Measurements from ENCODE around the gene SDHAF1. TPM values are rescaled to one million over a fixed set of nuclear protein-coding genes. Genes with fewer than 3 reads are reported as not detected.

SDHAF1 gene
- total RNA-seq, 1 experiment from 2014 or later, result 21.0 TPM

- no peaks in the 10 kb centered on the region for H3K79me2 ChIP-seq (ENCODE audit: insufficient read depth, low read length)
- BruUV-seq (replicated peaks), result no TSS peak
- H3K4me3 ChIP-seq (replicated peaks in 1 of 2; ENCODE audit: low read depth in 1 of 2, low read length in 2 of 2), result no peak overlapping the region
- ChIA-PET CTCF (no interaction called here), RAD21 (ENCODE audit: low non-redundant PET in 1 of 2, low total read pairs in 2 of 2, uncharacterized antibody in 2 of 2, unreplicated experiment in 2 of 2) (no interaction called here), POLR2A (no interaction called here)
- no peaks in the 10 kb centered on the region for H3K9me3 ChIP-seq (ENCODE audit: control insufficient read depth in 1 of 2, insufficient read depth in 1 of 2, low read depth in 1 of 2, low read length in 2 of 2)
- H4K20me1 ChIP-seq (ENCODE audit: insufficient read depth), result no peaks in the 10 kb centered on the region
- ATAC-seq (no peak), DNase-seq (ENCODE audit: low read depth, low spot score) (no peak)
- H3K4me2 ChIP-seq (ENCODE audit: low read length), result no peak overlapping the region
- intact Hi-C loops (cut with micrococcal nuclease), result no loop called here
- no peaks in the 10 kb centered on the region for H3K27me3 ChIP-seq (ENCODE audit: insufficient read depth, low read length)
- no peak for TF ChIP-seq JUND (IDR thresholded peaks at IDR 0.05)
- H3K36me3 ChIP-seq (ENCODE audit: control insufficient read depth in 1 of 2, insufficient read depth in 2 of 2, low read length in 2 of 2), result no peaks in the 10 kb centered on the region
- H3K4me1 ChIP-seq (ENCODE audit: control insufficient read depth in 1 of 2, insufficient read depth in 2 of 2, low read length in 2 of 2), result peaks cover 9 to 11% of the 10 kb centered on the region in 2 experiments; a peak in 3 of 4 replicates
- H2AFZ ChIP-seq (ENCODE audit: low read depth, low read length, poor library complexity, severe bottlenecking), result no peak overlapping the region
- no peak overlapping the region for H3K27ac ChIP-seq (ENCODE audit: low read depth, low read length)
- no peaks in the 10 kb centered on the region for H3K9me2 ChIP-seq (ENCODE audit: insufficient read depth)
- H3K9ac ChIP-seq (ENCODE audit: low read length), result no peak overlapping the region
Observed at GRCh38 chr19:35959968-35960320, 35.0 kb upstream of the SDHAF1 start.

- Histone ChIP-seq H3K4me3 (replicated peaks in 1 of 2; ENCODE audit: low read depth in 1 of 2, low read length in 2 of 2) (no peak overlapping the region), H3K27me3 (ENCODE audit: insufficient read depth, low read length) (no peaks in the 10 kb centered on the region), H3K4me2 (ENCODE audit: low read length) (no peak overlapping the region), H3K27ac (ENCODE audit: low read depth, low read length) (no peak overlapping the region), H3K9me2 (ENCODE audit: insufficient read depth) (no peaks in the 10 kb centered on the region), H2AFZ (ENCODE audit: low read depth, low read length, poor library complexity, severe bottlenecking) (no peak overlapping the region), H3K79me2 (ENCODE audit: insufficient read depth, low read length) (no peaks in the 10 kb centered on the region), H3K4me1 (ENCODE audit: control insufficient read depth in 1 of 2, insufficient read depth in 2 of 2, low read length in 2 of 2) (peaks cover 9 to 11% of the 10 kb centered on the region in 2 experiments; a peak in 3 of 4 replicates), H3K9me3 (ENCODE audit: control insufficient read depth in 1 of 2, insufficient read depth in 1 of 2, low read depth in 1 of 2, low read length in 2 of 2) (no peaks in the 10 kb centered on the region), H3K9ac (ENCODE audit: low read length) (no peak overlapping the region), H4K20me1 (ENCODE audit: insufficient read depth) (no peaks in the 10 kb centered on the region), H3K36me3 (ENCODE audit: control insufficient read depth in 1 of 2, insufficient read depth in 2 of 2, low read length in 2 of 2) (no peaks in the 10 kb centered on the region)
- ChIA-PET CTCF (no interaction called here), RAD21 (ENCODE audit: low non-redundant PET in 1 of 2, low total read pairs in 2 of 2, uncharacterized antibody in 2 of 2, unreplicated experiment in 2 of 2) (no interaction called here), POLR2A (no interaction called here)
- intact Hi-C loops (cut with micrococcal nuclease), result no loop called here
- no peak for ATAC-seq
- BruUV-seq (replicated peaks), result no TSS peak
- no peak for DNase-seq (ENCODE audit: low read depth, low spot score)
- TF ChIP-seq CBX3 (IDR thresholded peaks at IDR 0.05; ENCODE audit: low read depth), result no peak
- no peak for TF ChIP-seq SP1 (IDR thresholded peaks at IDR 0.05; ENCODE audit: low read depth)
- TF ChIP-seq SIN3A (IDR thresholded peaks at IDR 0.05; ENCODE audit: low read depth), result no peak
- TF ChIP-seq ZNF274 (IDR thresholded peaks at IDR 0.05; ENCODE audit: low read depth, low read length), result no peak
- no peak for TF ChIP-seq EZH2phosphoT487 (IDR thresholded peaks at IDR 0.05; ENCODE audit: borderline replicate concordance)
- TF ChIP-seq POLR2A (IDR thresholded peaks at IDR 0.05; ENCODE audit: borderline replicate concordance, extremely low read depth, insufficient read depth, insufficient read length), result no peak
- TF ChIP-seq RAD21 (IDR thresholded peaks at IDR 0.05; ENCODE audit: low read depth), result no peak
- no peak for TF ChIP-seq SRF (IDR thresholded peaks at IDR 0.05; ENCODE audit: low read depth)
- no peak for TF ChIP-seq ATF3 (IDR thresholded peaks at IDR 0.05)
- TF ChIP-seq FOSL1 (IDR thresholded peaks at IDR 0.05; ENCODE audit: low read depth), result no peak
- TF ChIP-seq REST (IDR thresholded peaks at IDR 0.05; ENCODE audit: low read depth), result no peak
- no peak for TF ChIP-seq TCF7L2 (IDR thresholded peaks at IDR 0.05; ENCODE audit: borderline replicate concordance, extremely low read depth, insufficient read depth, insufficient read length)
- no peak for TF ChIP-seq ELF1 (IDR thresholded peaks at IDR 0.05; ENCODE audit: borderline replicate concordance, low read depth)
- TF ChIP-seq ZFX (IDR thresholded peaks at IDR 0.05), result no peak
- TF ChIP-seq ZBTB33 (IDR thresholded peaks at IDR 0.05; ENCODE audit: extremely low read depth, insufficient replicate concordance, low read length), result no peak
- no peak for TF ChIP-seq CEBPB (IDR thresholded peaks at IDR 0.05; ENCODE audit: low read depth)
- no peak for TF ChIP-seq MAX (IDR thresholded peaks at IDR 0.05)
Observed at GRCh38 chr19:35960432-35960972, 34.5 kb upstream of the SDHAF1 start.
